Mesothelial cell of epicardium (in vitro differentiated cells): ENCODE results near the gene TMEM132C. TPM values are rescaled to one million over a fixed set of nuclear protein-coding genes. Genes with fewer than 3 reads are reported as not detected.

Source experiments
- DNase-seq, 2 experiments: peaks; one replicate each; pipeline ENCODE4 v3.0.0; 2021; ENCODE audit warnings: low spot score in 2 of 2; ENCODE audit not compliant: unreplicated experiment in 2 of 2
- H3K27ac Mint-ChIP-seq: 2 replicates; pipeline ENCODE4 v1.8.0; 2021; ENCODE audit warnings: mixed read lengths
- H3K27me3 Mint-ChIP-seq: 2 replicates; pipeline ENCODE4 v1.8.0; 2021; ENCODE audit warnings: low read depth, mixed read lengths
- H3K36me3 Mint-ChIP-seq: 2 replicates; pipeline ENCODE4 v1.8.0; 2021; ENCODE audit warnings: mixed read lengths
- H3K4me1 Mint-ChIP-seq: 2 replicates; pipeline ENCODE4 v1.8.0; 2021; ENCODE audit warnings: mixed read lengths
- H3K4me3 Mint-ChIP-seq: 2 replicates; pipeline ENCODE4 v1.8.0; 2021; ENCODE audit warnings: mild to moderate bottlenecking, moderate library complexity, mixed read lengths
- H3K9me3 Mint-ChIP-seq: 2 replicates; pipeline ENCODE4 v1.8.0; 2021; ENCODE audit warnings: mixed read lengths
- total RNA-seq: library from RNA; stranded (reverse); gene quantifications from 3 replicates; pipeline ENCODE4 v1.2.1, GENCODE V29; 2021
- TF ChIP-seq, protein P1 (sequence below): fragments of 200-600 bp; sonication (generic); IDR thresholded peaks from one replicate; pipeline ENCODE4 v1.5.0; 2021; ENCODE audit warnings: antibody characterized with exemption; ENCODE audit not compliant: unreplicated experiment

TMEM132C gene
- total RNA-seq, 1 donor from 2014 or later, result 25.5 TPM

DNA sequence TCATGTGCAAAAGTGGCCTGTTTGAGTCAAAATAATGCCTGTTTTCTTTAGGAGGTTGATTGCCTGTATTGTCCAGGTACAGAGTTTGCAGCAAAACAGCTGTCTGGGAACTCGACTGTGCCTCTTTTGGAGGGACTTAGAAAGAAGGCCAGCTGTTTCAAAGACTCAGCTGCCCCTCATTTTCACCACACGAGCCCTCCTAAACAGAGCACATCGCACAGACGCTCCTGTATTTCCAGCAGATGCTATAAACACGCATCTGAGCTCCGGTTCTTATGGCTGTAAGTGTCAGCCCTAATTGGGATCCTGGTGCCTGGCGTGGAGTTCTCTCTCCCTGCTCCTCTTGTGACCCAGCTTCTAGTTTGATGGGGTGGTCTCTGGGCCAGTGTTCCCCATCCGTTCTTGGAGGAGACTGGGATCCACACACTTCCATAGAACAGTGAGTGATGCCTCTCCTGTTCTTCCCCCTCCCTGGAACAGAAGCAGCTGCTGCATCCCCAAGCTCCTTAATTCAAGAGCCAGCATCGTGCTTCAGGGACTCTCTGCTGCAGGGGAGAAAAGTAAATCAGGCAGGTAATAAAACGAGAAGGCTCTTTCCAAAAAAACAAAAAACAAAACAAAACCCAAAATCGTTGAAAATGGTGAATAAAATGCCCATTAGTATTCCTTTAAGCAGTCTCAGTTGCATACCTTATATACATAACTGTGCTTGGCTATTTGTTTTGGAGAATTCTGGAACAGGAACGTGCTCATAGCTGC lies 287.8 kb downstream of the TMEM132C start:
- H3K27me3 Mint-ChIP-seq, result peaks cover 10% of the 10 kb centered on the region
- no peak overlapping the region for H3K4me3 Mint-ChIP-seq
- TF ChIP-seq, protein P1, sequence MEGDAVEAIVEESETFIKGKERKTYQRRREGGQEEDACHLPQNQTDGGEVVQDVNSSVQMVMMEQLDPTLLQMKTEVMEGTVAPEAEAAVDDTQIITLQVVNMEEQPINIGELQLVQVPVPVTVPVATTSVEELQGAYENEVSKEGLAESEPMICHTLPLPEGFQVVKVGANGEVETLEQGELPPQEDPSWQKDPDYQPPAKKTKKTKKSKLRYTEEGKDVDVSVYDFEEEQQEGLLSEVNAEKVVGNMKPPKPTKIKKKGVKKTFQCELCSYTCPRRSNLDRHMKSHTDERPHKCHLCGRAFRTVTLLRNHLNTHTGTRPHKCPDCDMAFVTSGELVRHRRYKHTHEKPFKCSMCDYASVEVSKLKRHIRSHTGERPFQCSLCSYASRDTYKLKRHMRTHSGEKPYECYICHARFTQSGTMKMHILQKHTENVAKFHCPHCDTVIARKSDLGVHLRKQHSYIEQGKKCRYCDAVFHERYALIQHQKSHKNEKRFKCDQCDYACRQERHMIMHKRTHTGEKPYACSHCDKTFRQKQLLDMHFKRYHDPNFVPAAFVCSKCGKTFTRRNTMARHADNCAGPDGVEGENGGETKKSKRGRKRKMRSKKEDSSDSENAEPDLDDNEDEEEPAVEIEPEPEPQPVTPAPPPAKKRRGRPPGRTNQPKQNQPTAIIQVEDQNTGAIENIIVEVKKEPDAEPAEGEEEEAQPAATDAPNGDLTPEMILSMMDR, result no peak
- DNase-seq, result no peak
- peaks cover 4% of the 10 kb centered on the region for H3K4me1 Mint-ChIP-seq
- no peak overlapping the region for H3K27ac Mint-ChIP-seq
- H3K9me3 Mint-ChIP-seq, result peaks cover 9% of the 10 kb centered on the region
- H3K36me3 Mint-ChIP-seq, result no peaks in the 10 kb centered on the region

DNA sequence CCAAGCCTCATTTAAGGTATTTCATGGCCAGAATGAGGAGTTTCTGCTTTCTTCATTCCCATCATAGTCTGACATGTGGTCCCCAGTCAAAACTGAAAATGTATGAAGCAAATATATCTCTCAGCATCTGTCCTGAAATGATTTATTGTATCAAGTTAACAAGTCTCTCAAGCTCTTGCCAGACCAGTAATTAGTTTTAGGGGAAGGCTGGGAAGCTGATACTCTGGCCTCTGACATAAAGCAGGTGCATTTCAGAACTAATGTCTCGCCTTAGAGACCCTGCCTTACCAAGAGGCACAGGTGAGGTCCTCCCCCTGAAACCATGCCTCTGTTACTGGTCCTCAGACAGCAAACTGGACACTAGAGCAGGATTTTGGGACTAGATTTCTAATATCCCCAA lies 290.3 kb downstream of the TMEM132C start:
- no peak for DNase-seq
- H3K36me3 Mint-ChIP-seq, result no peaks in the 10 kb centered on the region
- H3K4me3 Mint-ChIP-seq, result no peak overlapping the region
- H3K27ac Mint-ChIP-seq, result no peak overlapping the region
- H3K9me3 Mint-ChIP-seq, result peaks cover 10% of the 10 kb centered on the region
- H3K27me3 Mint-ChIP-seq, result peaks cover 4% of the 10 kb centered on the region
- no peaks in the 10 kb centered on the region for H3K4me1 Mint-ChIP-seq
- TF ChIP-seq, protein P1, result no peak

DNA sequence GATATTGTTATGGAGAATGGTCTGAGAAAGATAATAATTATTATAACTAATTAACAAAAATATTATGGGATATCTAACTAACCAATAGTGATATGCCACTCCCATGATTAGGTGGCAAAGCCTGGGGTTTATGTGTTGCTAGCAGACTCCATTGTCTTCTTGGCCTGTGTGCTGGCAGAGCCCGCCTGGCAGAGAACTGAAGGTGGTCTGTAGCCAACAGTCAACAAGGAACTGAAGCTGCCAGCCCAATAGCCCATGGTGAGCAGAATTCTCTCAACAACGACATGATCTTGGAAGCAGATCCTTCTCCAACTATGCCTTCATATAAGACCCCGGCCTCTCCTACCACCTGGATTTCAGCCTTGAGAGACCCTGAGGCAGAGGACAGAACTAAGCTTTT lies 298.0 kb downstream of the TMEM132C start:
- Mint-ChIP-seq H3K27ac (no peak overlapping the region), H3K27me3 (no peaks in the 10 kb centered on the region), H3K4me1 (no peaks in the 10 kb centered on the region), H3K9me3 (peaks cover 4% of the 10 kb centered on the region), H3K4me3 (no peak overlapping the region), H3K36me3 (no peaks in the 10 kb centered on the region)
- TF ChIP-seq, protein P1, result no peak
- DNase-seq, result no peak

DNA sequence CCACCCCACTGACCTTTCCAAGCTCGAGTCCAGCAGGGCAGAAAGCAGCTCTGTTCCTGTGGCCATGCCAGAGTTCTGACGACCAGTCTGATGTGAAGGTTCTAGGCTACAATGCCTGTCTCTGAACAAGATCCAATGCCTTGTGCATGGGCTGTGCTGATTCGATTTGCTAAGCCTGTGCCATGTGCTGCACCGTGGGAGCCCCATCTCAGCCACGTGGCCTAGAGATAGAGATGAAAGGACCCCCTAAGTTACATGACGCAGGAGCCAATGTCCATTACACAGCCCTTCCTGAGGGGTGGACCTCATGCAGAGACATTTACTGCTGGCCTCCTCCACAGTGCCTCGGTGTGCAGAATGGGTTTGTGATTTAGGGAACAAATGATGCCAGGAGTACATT lies 300.8 kb downstream of the TMEM132C start:
- TF ChIP-seq, protein P1, result no peak
- peaks cover 4% of the 10 kb centered on the region for H3K9me3 Mint-ChIP-seq
- H3K36me3 Mint-ChIP-seq, result no peaks in the 10 kb centered on the region
- H3K27ac Mint-ChIP-seq, result no peak overlapping the region
- H3K27me3 Mint-ChIP-seq, result no peaks in the 10 kb centered on the region
- H3K4me3 Mint-ChIP-seq, result no peak overlapping the region
- DNase-seq, result no peak
- H3K4me1 Mint-ChIP-seq, result no peaks in the 10 kb centered on the region

DNA sequence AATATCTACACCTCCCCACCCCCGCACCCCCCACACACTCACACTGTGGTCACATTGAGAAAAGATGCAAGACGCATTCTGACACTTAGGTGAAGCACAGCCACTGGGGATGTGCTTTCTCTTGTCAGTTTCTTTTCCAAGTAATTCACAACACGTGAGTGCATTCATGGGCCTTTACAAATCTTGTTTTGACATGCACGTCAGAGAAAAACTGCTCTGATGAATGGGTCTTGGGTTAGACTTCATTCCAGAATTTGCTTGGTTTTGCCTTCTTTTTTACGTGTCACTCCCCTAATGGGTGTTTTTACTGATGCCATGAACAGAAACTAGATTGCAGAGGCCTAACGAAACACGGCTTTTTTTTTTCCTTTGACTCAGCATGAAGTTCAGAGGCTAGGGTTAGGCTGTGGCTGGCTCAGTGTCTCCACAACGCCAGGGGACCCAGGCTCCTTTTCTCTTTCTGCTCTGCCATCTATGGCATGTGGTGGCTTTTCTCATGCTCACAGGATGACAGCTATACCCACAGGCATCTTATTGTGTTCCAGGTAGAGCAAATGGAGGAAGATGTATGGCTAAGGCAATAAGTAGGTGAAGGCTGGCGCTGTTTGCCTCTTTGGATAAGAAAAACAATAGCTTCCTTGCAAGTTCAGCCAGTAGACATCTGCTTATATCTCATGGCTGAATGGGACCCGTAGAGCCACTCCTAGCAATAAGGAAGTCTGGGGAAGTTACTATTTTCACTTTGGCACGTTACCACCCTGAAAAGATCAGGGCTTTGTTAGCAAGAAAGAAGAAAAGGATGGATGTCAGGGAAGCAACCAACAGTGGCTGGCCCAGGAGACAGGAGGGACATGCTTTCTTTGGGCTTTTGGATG lies 303.5 kb downstream of the TMEM132C start:
- Mint-ChIP-seq H3K27me3 (no peaks in the 10 kb centered on the region), H3K4me1 (no peaks in the 10 kb centered on the region), H3K27ac (no peak overlapping the region), H3K9me3 (peaks cover 4% of the 10 kb centered on the region), H3K4me3 (no peak overlapping the region), H3K36me3 (no peaks in the 10 kb centered on the region)
- no peak for DNase-seq
- TF ChIP-seq, protein P1, result no peak
